ENCODE measurements around the gene BEST3. TPM values are rescaled to one million over a fixed set of nuclear protein-coding genes. Genes with fewer than 3 reads are reported as not detected.

The BEST3 gene
- total RNA-seq, 1 donor, result under 0.01 TPM

DNA sequence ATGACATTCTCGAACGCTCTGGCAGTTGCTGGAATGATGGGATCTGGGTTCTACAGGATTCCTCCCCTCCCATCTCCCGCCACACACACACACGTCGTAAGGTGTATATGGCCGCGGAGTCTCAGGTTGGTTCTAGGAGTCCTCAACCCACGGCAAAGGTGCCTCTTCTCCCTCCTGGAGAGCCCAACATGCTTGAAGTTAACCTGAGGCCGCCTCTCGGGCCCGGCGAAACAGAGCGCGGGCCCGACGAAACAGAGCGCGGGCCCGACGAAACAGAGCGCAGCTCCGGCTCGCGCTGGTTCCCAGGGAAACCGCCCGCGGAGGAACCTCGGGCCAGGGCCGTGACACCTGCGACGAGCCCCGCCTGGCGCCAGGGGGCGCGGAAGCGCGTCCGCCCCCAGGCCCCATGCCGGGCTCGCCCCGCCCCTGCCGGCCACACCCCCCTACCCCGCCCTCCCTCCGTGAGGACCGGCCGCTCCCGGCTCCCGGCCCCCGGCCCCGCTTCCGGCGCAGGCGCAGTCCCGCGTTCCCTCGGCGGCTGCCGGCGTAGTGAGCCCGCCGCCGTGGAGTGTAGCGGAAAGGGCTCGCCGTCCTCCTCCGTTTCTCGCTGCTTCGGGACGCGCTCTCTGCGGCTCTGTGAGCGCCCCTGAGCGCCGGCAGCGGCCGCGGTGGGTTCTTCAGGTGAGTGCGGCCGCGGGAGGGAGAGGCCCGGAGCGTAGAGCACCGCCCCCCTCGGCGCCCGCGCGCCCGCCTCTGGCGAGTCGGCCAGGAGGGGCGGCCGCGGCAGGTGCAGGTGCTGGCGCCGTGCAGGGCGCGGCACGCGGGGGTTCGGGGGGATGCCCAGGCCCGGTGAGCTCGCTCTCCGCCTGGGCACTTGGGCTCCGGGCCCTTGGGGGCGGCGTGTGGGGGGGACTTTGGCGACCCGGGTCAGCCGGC, 39.5 kb upstream of the BEST3 start, which contains the start of gene RAB3IP:
Gene RAB3IP, plus strand, starts transcription at position 510 of the 936 bp plus-strand sequence. CDS start 16,549 bp downstream, outside the sequence.
- no peaks in the 10 kb centered on the region for H4K20me1 ChIP-seq (ENCODE audit: insufficient read depth, low read length)
- H3K27me3 ChIP-seq (ENCODE audit: insufficient read depth, low read length), result peaks cover 28% of the 10 kb centered on the region
- no peaks in the 10 kb centered on the region for H3K79me2 ChIP-seq (ENCODE audit: insufficient read depth, low read length)
- peaks cover 5% of the 10 kb centered on the region for H3K4me1 ChIP-seq (ENCODE audit: insufficient read depth, low read length)
- no peaks in the 10 kb centered on the region for H3K36me3 ChIP-seq (ENCODE audit: insufficient read depth, low read length)
- no peak within 1 kb of the TSS for H3K27ac ChIP-seq (ENCODE audit: low read depth, low read length)
- TF ChIP-seq CTCF (IDR thresholded peaks at IDR 0.05; ENCODE audit: extremely low read depth, low read depth, low read length), result peak; percentile 27
- peak within 1 kb of the TSS; percentile 74 for H3K4me3 ChIP-seq (ENCODE audit: insufficient read depth, low read length)
- peak within 1 kb of the TSS; percentile 91 for H2AFZ ChIP-seq (ENCODE audit: low read length)
- H3K9me3 ChIP-seq (ENCODE audit: low read depth, low read length), result no peaks in the 10 kb centered on the region
- H3K4me2 ChIP-seq (ENCODE audit: insufficient read depth, low read length), result peak within 1 kb of the TSS; percentile 87
- peak; percentile 98 for DNase-seq (ENCODE audit: insufficient read length, low spot score, missing footprints)

DNA sequence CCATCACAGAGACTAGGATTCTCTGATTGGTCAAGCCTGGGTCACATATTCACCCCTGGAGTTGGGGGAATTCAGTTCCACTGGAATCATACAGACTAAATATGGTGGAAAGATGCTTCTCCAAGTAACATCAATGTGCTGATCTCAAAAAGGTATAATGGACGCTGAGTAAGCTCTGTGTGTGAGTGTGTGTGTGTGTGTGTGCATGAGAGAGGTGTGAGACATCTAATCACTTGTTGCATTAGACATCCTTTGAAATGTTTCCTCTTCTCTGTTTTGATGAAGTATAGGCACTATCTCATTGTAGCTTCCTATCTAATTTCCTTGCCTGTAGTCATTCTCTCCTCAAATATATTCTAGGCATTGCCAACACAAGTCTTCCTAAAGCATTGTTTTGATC, 34.5 kb upstream of the BEST3 start:
- Histone ChIP-seq H3K27me3 (ENCODE audit: insufficient read depth, low read length) (no peaks in the 10 kb centered on the region), H3K27ac (ENCODE audit: low read depth, low read length) (no peak overlapping the region), H2AFZ (ENCODE audit: low read length) (no peak overlapping the region), H3K4me3 (ENCODE audit: insufficient read depth, low read length) (no peak overlapping the region), H3K9me3 (ENCODE audit: low read depth, low read length) (no peaks in the 10 kb centered on the region), H4K20me1 (ENCODE audit: insufficient read depth, low read length) (no peaks in the 10 kb centered on the region), H3K36me3 (ENCODE audit: insufficient read depth, low read length) (no peaks in the 10 kb centered on the region), H3K79me2 (ENCODE audit: insufficient read depth, low read length) (no peaks in the 10 kb centered on the region), H3K4me2 (ENCODE audit: insufficient read depth, low read length) (no peak overlapping the region), H3K4me1 (ENCODE audit: insufficient read depth, low read length) (no peaks in the 10 kb centered on the region)
- no peak for TF ChIP-seq CTCF (IDR thresholded peaks at IDR 0.05; ENCODE audit: extremely low read depth, low read depth, low read length)
- DNase-seq (ENCODE audit: insufficient read length, low spot score, missing footprints), result no peak

GRCh38 chr12:69732088-69732487, 33.0 kb upstream of the BEST3 start:
- no peaks in the 10 kb centered on the region for H3K9me3 ChIP-seq (ENCODE audit: low read depth, low read length)
- no peaks in the 10 kb centered on the region for H3K79me2 ChIP-seq (ENCODE audit: insufficient read depth, low read length)
- DNase-seq (ENCODE audit: insufficient read length, low spot score, missing footprints), result no peak
- TF ChIP-seq CTCF (IDR thresholded peaks at IDR 0.05; ENCODE audit: extremely low read depth, low read depth, low read length), result no peak
- no peak overlapping the region for H3K4me3 ChIP-seq (ENCODE audit: insufficient read depth, low read length)
- no peak overlapping the region for H3K27ac ChIP-seq (ENCODE audit: low read depth, low read length)
- no peaks in the 10 kb centered on the region for H3K27me3 ChIP-seq (ENCODE audit: insufficient read depth, low read length)
- no peak overlapping the region for H2AFZ ChIP-seq (ENCODE audit: low read length)
- no peaks in the 10 kb centered on the region for H4K20me1 ChIP-seq (ENCODE audit: insufficient read depth, low read length)
- no peak overlapping the region for H3K4me2 ChIP-seq (ENCODE audit: insufficient read depth, low read length)
- H3K4me1 ChIP-seq (ENCODE audit: insufficient read depth, low read length), result no peaks in the 10 kb centered on the region
- no peaks in the 10 kb centered on the region for H3K36me3 ChIP-seq (ENCODE audit: insufficient read depth, low read length)

- peaks cover 2% of the 10 kb centered on the region for H3K9me3 ChIP-seq (ENCODE audit: low read depth, low read length)
- H3K27me3 ChIP-seq (ENCODE audit: insufficient read depth, low read length), result no peaks in the 10 kb centered on the region
- TF ChIP-seq CTCF (IDR thresholded peaks at IDR 0.05; ENCODE audit: extremely low read depth, low read depth, low read length), result no peak
- DNase-seq (ENCODE audit: insufficient read length, low spot score, missing footprints), result no peak
- no peak overlapping the region for H3K4me3 ChIP-seq (ENCODE audit: insufficient read depth, low read length)
- H3K4me2 ChIP-seq (ENCODE audit: insufficient read depth, low read length), result no peak overlapping the region
- no peak overlapping the region for H3K27ac ChIP-seq (ENCODE audit: low read depth, low read length)
- no peaks in the 10 kb centered on the region for H3K4me1 ChIP-seq (ENCODE audit: insufficient read depth, low read length)
- no peaks in the 10 kb centered on the region for H4K20me1 ChIP-seq (ENCODE audit: insufficient read depth, low read length)
- H3K79me2 ChIP-seq (ENCODE audit: insufficient read depth, low read length), result no peaks in the 10 kb centered on the region
- no peaks in the 10 kb centered on the region for H3K36me3 ChIP-seq (ENCODE audit: insufficient read depth, low read length)
- no peak overlapping the region for H2AFZ ChIP-seq (ENCODE audit: low read length)
Measured at GRCh38 chr12:69726922-69727321, 27.8 kb upstream of the BEST3 start.

Measured in osteoblast (primary cell).